OCI-LY3 (cell line): ENCODE data around the gene UBE4A.

Experiments used
- CTCF ChIP-seq: fragments of 200-600, 300-600 bp; sonication (generic); IDR thresholded peaks from 2 replicates; pipeline ENCODE4 v1.5.1; 2014; ENCODE audit warnings: antibody characterized with exemption, low read length, low read depth
- EZH2phosphoT487 ChIP-seq: fragments of 200-600 bp; shearing (Covaris generic); IDR thresholded peaks from 2 replicates; pipeline ENCODE4 v1.6.1; 2018; ENCODE audit warnings: antibody characterized with exemption, mixed run types, low read depth

- TF ChIP-seq CTCF (no peak), EZH2phosphoT487 (no peak)
Observed at GRCh38 chr11:118320515-118320914, 38.9 kb upstream of the UBE4A start.
